ENCODE measurements around the gene ST3GAL3. TPM values are rescaled to one million over a fixed set of nuclear protein-coding genes. Genes with fewer than 3 reads are reported as not detected.

ST3GAL3 gene
- polyA plus RNA-seq, 1 of the 3 experiments (the other 2 are of a cell fraction): 20.6 TPM

- no peak for TF ChIP-seq SIN3A (IDR thresholded peaks at IDR 0.05; ENCODE audit: borderline replicate concordance, low read depth, low read length)
- no peak for TF ChIP-seq SMC3 (IDR thresholded peaks at IDR 0.05; ENCODE audit: low read depth, low read length)
- no peak for TF ChIP-seq NRF1 (IDR thresholded peaks at IDR 0.05; ENCODE audit: low read depth, low read length)
- POLR2A ChIA-PET: no interaction called here
- Histone ChIP-seq H3K4me3 (ENCODE audit: low read depth in 2 of 2, low read length in 1 of 2) (no peak overlapping the region; a peak in 1 of 4 replicates), H3K9me3 (no peaks in the 10 kb centered on the region), H3K9ac (no peak overlapping the region), H3K79me2 (ENCODE audit: insufficient read depth) (peaks cover 11% of the 10 kb centered on the region; the same call in 1 of the 2 replicates), H3K27ac (ENCODE audit: low read depth in 2 of 2, low read length in 1 of 2) (no peak overlapping the region), H3K27me3 (ENCODE audit: insufficient read depth) (no peaks in the 10 kb centered on the region), H3K36me3 (replicated peaks in 1 of 2; ENCODE audit: control insufficient read depth in 1 of 2, insufficient read depth in 2 of 2, low read length in 1 of 2) (peaks cover 8% of the 10 kb centered on the region in 2 experiments), H3K9me2 (no peaks in the 10 kb centered on the region), H3F3A (replicated peaks; ENCODE audit: insufficient read depth) (no peaks in the 10 kb centered on the region), H3K4me2 (no peak overlapping the region), H2AFZ (ENCODE audit: low read depth) (no peak overlapping the region), H3K4me1 (ENCODE audit: control insufficient read depth in 1 of 2, insufficient read depth in 2 of 2, low read depth in 1 of 2, low read length in 1 of 2) (peaks cover 5 to 21% of the 10 kb centered on the region in 2 experiments; a peak in 3 of 4 replicates), H4K20me1 (ENCODE audit: insufficient read depth) (no peaks in the 10 kb centered on the region)
- CTCF ChIA-PET: interaction anchor here (0.7 to 1.3 kb wide), 3 partner anchors 21 to 144 kb away, joined by 3 to 4 read pairs (median 3); no protein-coding TSS in a partner anchor
- WGBS (ENCODE audit: low lambda C conversion rate): 83% methylated on average over 3 of the region's 3 CpGs
- no peak for DNase-seq
These were observed 82.5 kb downstream of the ST3GAL3 start for GRCh38 chr1:43789604-43790550.

GRCh38 chr1:43791243-43791642 lies 83.9 kb downstream of the ST3GAL3 start:
- no peaks in the 10 kb centered on the region for H3F3A ChIP-seq (replicated peaks; ENCODE audit: insufficient read depth)
- H3K4me3 ChIP-seq (ENCODE audit: low read depth in 2 of 2, low read length in 1 of 2): no peak overlapping the region
- 93% methylated on average over 2 of the region's 2 CpGs for WGBS (ENCODE audit: low lambda C conversion rate)
- H3K27ac ChIP-seq (ENCODE audit: low read depth in 2 of 2, low read length in 1 of 2): no peak overlapping the region
- DNase-seq: no peak
- H3K9me3 ChIP-seq: no peaks in the 10 kb centered on the region
- ChIA-PET POLR2A (no interaction called here), CTCF (no interaction called here)
- TF ChIP-seq USF2 (IDR thresholded peaks at IDR 0.05; ENCODE audit: borderline replicate concordance, low read depth, low read length): no peak
- no peak for TF ChIP-seq MXI1 (IDR thresholded peaks at IDR 0.05; ENCODE audit: low read depth, low read length)
- no peak for TF ChIP-seq TCF12 (IDR thresholded peaks at IDR 0.05)
- no peak for TF ChIP-seq EP300 (IDR thresholded peaks at IDR 0.05; ENCODE audit: borderline replicate concordance in 1 of 2, low read depth in 1 of 2, low read length in 1 of 2)
- no peak for TF ChIP-seq RAD21 (IDR thresholded peaks at IDR 0.05; ENCODE audit: low read length)
- TF ChIP-seq IRF3 (IDR thresholded peaks at IDR 0.05; ENCODE audit: low read depth, low read length): no peak
- TF ChIP-seq GATA2 (CRISPR knock-in tag; IDR thresholded peaks at IDR 0.05): no peak
- no peak for TF ChIP-seq CHD2 (IDR thresholded peaks at IDR 0.05; ENCODE audit: low read length, partially characterized antibody)
- TF ChIP-seq USF1 (IDR thresholded peaks at IDR 0.05; ENCODE audit: borderline replicate concordance, low read depth): no peak
- TF ChIP-seq MEF2A (IDR thresholded peaks at IDR 0.05; ENCODE audit: borderline replicate concordance, low read depth): no peak
- no peak for TF ChIP-seq TAF1 (IDR thresholded peaks at IDR 0.05; ENCODE audit: borderline replicate concordance, low read depth, low read length)
- TF ChIP-seq NRF1 (IDR thresholded peaks at IDR 0.05; ENCODE audit: low read depth, low read length): no peak
- TF ChIP-seq GABPA (IDR thresholded peaks at IDR 0.05; ENCODE audit: low read depth): no peak
- TF ChIP-seq RCOR1 (IDR thresholded peaks at IDR 0.05; ENCODE audit: low read length): no peak
- no peak for TF ChIP-seq PBX3 (IDR thresholded peaks at IDR 0.05)
- TF ChIP-seq JUND (IDR thresholded peaks at IDR 0.05): no peak
- no peak for TF ChIP-seq NFIC (IDR thresholded peaks at IDR 0.05; ENCODE audit: borderline replicate concordance)
- no peak overlapping the region for H3K9ac ChIP-seq
- no peak overlapping the region for H2AFZ ChIP-seq (ENCODE audit: low read depth)
- peaks cover 15 to 18% of the 10 kb centered on the region in 2 experiments; a peak in 3 of 4 replicates for H3K4me1 ChIP-seq (ENCODE audit: control insufficient read depth in 1 of 2, insufficient read depth in 2 of 2, low read depth in 1 of 2, low read length in 1 of 2)
- H3K9me2 ChIP-seq: no peaks in the 10 kb centered on the region
- no peaks in the 10 kb centered on the region for H4K20me1 ChIP-seq (ENCODE audit: insufficient read depth)
- no peaks in the 10 kb centered on the region for H3K27me3 ChIP-seq (ENCODE audit: insufficient read depth)
- peaks cover 8% of the 10 kb centered on the region in 2 experiments for H3K36me3 ChIP-seq (replicated peaks in 1 of 2; ENCODE audit: control insufficient read depth in 1 of 2, insufficient read depth in 2 of 2, low read length in 1 of 2)
- H3K4me2 ChIP-seq: no peak overlapping the region
- H3K79me2 ChIP-seq (ENCODE audit: insufficient read depth): peaks cover 11% of the 10 kb centered on the region; the same call in 1 of the 2 replicates

All from SK-N-SH (cell line).